GM19193 (cell line): ENCODE results near the gene ZNF609.

Source experiments
- POLR2A ChIP-seq: IDR thresholded peaks from 4 replicates; pipeline ENCODE4 v1.6.1; 2011; ENCODE audit not compliant: insufficient read depth, insufficient read length; ENCODE audit errors: extremely low read depth

ZNF609 gene

DNA sequence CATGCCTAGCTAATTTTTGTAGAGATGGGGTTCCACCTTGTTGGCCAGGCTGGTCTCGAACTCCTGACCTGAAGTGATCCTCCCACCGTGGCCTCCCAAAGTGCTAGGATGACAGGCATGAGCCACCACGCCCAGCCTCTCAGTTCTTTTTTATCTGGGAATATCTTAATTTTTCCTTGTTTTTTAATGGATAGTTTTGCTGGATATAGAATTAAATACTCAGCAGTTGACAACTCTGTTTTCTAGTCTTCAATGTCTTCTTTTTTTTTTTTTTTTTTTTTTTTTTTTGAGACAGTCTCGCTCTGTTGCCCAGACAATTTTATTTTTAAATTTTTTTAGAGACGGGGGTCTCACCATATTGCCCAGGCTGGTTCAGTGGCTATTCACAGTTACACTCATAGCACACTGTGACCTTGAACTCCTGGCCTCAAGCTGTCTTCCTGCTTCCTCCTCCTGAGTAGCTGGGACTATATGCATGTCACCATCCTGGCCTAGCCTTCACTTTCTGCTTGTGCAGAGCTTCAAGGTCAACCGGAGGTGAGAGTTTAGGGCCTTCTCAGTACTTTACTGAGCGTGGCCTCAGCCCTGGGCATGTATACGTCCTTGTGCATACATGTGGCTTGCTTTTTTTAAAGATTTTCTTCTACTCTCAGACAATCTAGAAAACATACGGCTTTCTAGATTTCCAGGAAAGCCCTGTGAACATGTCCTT lies 120.5 kb downstream of the ZNF609 start:
- TF ChIP-seq POLR2A, result no peak

DNA sequence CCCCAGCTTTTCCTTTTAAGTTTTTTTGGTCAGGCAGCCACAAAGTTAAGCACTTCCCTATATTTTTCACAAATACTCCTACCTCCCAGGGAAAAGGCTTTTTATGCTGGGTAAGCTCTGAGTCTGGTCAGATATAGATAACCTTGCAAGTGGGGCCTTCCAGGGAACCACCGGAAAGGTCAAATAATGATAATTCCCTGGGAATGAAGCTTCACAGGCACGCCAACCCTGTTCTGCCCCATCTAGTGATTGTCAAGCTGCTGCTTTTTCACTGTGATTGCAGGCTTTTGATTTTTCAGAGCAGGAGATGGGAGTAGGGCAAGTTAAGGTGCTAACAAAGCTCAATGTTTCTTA lies 121.0 kb downstream of the ZNF609 start:
- no peak for TF ChIP-seq POLR2A

DNA sequence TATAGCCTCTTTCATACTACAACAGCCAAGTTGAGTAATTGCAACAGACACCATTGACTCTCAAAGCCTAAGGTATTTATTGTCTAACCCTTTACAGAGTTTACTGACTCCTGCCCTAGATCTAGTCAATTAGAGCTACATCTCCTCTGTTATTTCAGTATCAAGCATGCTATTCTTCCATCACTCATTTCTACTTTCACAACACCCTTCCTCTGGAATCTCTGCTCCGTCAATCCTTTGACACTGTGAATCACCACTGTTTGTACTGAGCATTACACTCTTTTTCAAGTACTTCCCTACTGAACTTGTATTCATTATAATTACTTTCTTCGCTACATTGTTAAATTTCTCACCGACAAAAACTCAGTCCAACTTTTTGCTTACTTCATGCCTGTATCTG lies 121.8 kb downstream of the ZNF609 start:
- no peak for TF ChIP-seq POLR2A

DNA sequence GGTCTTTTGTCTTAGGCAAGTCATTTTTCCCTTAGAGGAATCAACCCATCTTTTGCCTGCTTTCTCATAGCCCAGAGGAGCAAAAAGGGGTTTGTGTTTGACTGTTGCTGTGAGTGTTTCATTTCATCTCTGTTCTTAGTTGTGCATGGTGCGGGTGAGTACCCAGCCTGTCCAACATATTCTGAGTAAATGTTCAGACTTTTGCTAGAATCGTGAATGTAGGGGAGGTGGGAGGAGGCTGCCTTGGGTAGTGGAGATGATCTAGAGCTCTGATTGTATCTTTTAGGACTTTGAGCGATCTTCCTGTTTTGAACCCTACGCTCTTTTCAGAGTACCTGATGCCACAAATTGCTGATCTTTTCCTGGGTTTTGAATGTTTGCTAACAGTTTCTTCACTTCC lies 123.1 kb downstream of the ZNF609 start:
- no peak for TF ChIP-seq POLR2A

DNA sequence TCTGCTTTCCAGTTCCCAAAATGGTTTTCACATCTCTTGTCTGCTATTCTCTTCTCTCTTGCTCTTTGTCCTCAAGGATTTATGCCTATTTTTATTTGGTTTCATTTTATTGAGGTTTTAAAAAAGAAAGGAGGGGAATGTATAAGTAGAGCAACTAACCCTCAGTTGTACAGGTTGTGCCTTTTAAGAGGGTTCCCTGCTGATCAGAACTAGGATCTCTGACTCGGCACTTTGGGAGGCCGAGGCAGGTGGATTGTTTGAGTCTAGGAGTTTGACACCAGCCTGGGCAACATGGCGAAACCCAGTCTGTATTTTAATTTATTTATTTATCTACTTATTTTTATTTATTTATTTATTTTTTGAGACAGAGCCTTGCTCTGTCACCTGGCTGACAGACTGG lies 123.6 kb downstream of the ZNF609 start:
- no peak for TF ChIP-seq POLR2A

DNA sequence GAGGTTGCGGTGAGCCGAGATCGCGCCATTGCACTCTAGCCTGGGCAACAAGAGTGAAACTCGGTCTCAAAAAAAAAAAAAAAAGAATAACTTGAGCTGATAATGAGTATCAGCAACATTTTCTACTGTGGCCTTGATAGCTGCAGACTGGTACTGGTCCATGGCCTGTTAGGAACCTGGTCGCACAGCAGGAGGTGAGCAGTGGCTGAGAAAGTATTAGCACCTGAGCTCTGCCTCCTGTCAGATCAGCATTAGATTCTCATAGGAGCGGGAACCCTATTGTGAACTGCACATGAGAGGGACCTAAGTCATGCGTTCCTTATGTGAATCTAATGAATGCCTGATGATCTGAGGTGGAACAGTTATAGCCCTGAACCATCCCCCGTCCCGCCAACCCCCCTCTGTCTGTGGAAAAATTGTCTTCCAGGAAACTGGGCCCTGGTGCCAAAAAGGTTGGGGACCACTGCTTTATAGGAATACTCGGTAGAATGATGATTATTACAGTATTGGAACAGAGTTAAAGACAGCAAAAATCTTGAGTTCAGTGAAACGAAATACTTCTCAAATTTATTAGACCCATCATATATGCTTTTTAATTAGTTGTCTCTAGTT lies 126.0 kb downstream of the ZNF609 start:
- TF ChIP-seq POLR2A, result no peak

DNA sequence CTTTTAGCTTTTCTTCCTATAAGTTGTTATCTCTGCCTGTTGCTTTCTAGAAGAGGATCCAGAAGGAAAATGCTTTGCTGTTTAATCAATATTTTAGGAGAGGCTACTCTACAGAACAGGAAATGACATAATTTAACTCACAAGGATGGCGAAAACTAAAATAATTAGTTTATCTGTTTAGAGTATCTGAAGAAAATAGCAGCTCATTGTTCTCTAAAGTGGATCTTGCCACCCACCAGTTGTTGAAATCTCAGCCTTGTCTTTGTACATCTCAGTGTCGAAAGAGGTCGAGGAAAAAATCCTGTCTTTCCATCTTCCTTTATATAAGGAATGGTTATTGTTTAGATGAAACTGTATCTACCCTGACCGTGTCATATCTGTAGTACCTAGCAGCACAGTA lies 126.6 kb downstream of the ZNF609 start:
- no peak for TF ChIP-seq POLR2A

DNA sequence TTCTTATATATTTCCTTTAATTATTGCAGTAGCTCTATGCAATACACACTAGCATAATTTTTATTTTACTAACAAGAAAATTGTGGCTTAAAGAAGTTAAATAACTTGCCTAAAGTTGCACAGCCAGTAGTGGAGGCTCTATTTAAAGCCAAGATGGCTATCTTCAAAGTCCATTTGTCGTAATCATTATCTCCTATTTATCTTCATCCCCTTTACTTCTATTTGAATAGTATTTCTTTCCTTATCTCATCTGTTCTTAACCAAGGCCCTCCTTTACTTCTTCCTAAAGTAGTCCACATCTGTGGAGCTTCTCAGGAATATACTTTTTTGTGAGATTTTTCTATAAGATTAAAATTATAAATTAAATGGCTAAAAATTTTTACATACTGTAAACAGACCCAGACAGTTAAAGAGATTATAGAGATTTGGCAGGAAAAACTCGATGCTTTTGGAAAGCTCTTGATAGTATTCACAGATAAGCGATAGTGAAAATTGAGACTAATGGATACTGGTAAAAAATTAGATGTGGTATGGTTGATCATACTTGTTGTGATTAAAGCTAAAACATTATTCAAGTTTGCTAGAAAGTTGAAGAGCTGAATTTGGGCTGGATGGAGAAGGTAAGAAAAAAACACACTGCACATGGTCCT lies 129.2 kb downstream of the ZNF609 start:
- TF ChIP-seq POLR2A, result no peak

DNA sequence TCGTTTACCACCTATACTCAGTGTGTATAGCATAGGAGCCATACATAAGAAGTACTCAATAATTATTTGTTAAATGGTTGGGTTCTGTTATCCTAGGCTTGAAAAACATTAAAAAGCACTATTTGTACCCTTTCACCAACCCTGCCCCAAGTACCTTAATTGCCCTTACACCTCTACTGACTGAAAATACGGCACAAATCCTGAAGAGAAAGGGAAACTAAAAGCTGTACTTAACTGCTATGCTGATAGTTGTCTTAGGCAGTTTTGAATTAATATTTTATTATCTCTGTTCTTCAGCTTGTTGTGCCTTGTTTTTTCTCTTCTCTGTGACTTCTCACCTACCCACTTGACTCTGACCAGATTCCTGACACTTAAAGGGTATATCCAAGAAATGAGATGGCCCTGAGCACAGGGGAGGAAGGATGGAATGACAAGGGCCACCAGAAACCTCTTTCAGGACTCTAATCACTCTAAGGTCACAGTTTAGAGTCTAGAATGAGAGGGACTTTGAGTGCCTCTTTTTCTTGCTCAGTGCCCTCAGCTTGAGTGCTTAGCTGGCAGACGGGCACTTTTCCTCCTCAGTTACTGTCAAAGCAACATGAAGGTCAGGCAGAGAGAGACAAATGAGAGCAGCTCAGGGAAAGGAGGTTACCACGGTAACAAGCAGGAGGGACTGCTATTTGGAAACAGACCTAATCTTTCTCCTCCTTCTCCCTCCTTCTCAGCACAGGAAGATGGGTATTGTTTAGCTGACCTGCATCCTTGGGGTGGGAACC lies 136.5 kb downstream of the ZNF609 start:
- no peak for TF ChIP-seq POLR2A

DNA sequence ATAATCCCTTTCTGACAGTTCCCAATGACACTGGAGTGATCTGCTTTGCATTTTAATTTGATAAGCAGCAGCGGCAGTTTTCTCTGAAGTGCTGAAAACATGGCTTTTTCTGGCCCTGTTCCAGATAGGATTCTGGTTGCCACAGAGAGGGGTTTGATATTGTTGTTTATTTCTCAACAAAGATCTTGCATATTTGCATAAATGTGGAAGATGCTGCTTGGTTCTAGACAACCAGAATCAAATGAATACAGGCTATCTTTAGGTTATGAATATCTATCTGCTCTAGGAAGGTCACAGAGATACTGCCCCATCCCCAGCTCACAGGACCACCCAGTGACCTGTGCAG lies 137.1 kb downstream of the ZNF609 start:
- no peak for TF ChIP-seq POLR2A

DNA sequence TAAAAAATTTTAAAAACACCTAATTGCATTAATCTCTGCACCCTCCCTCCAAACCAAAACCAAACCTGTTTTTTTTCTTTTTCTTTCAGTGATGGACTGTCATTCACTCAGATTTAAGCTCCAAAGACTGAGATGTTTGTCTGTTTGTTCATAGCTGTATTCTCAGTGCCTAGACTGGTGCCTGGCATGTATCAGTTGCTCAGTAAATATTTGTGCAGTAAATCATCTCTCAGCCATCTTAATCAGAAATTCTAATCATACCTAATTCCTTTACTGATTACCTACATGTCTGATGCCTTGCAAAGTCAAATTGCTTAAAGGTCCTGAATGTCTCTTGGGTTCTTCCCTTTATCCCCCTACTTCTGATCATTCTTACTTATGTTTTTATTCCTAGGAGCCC lies 138.8 kb downstream of the ZNF609 start:
- TF ChIP-seq POLR2A, result no peak

DNA sequence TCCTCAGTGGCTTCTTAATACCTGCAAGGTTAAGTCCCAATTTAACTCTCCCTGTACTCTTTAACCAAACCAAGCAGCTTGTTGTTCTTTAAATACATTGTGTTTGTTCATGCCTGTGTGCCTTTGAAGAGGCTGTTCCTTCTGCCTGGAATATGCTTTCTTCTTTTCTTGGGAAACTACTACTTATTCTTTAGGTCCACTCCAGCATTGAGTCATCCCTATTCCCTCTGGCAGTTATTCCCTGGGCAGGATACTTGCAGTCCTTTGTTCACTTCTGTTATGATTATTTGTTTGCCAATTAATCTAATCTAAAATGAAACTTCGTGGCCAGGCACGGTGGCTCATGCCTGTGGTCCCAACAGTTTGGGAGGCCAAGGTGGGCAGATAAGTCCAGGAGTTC lies 139.3 kb downstream of the ZNF609 start:
- TF ChIP-seq POLR2A, result no peak

DNA sequence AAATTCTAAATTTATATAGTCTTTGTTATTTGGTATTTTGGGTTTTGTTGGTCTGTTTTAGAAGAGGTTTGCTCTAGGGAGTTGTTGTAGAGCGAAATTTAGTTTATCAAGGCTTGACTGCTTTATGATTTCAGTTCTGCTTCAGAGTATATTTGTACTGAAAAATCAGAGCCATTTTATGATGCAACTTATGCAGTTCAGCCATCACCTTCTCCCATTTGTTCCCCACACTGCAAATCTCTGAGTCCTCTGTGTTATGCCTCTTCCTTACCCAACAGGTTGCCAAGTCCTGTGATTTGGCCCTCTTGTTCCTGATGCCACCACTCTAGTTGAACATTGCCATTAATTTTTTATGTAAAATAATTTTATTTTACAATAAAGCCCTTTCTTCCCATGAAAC lies 140.4 kb downstream of the ZNF609 start:
- no peak for TF ChIP-seq POLR2A

DNA sequence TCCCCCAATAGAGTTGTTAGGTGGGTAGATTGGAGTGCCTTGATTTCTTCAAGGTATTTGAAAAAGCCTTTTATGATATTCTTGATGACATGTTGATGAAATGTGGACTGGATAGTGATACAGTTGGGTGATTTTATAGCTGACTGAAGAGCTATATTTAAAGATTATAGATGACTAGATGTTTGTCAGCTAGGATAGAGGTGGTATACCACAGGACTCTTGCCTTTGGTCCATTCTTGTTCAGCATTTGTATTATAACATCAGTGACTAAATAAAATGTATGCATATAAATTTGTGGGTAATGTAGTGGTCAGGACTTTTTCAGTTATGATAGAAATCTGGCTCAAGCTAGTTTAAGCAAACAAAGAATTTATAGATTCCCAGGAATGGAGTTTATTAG lies 143.9 kb downstream of the ZNF609 start:
- no peak for TF ChIP-seq POLR2A

DNA sequence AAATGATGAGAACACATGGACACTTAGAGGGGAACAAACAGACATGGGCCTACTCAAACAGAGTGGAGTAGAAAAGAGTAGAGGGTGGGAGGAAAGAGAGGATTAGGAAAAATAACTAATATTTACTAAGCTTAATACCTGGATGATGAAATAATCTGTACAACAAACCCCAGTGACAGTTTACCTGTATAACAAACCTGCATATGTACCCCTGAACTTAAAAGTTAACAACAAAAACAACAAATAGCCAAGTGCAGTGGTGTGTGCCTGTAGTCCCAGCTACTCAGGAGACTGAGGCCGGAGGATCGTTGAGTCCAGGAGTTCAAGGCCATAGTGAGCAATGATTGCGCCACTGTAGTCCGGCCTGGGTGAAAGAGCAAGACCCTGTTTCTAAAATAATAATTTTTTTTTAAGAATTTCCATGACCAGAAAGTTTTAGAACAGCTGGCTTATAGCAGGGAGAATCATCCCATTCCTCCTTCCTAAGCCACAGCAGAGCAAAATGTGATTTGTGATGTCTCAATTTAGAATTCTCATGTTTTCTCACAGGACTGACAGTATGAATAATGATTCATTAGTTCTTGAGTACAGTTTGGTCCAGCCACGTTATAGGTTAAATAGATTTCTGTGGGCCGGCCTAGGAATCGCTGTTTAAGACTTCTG lies 150.0 kb downstream of the ZNF609 start:
- no peak for TF ChIP-seq POLR2A
